GM12864 (cell line): ENCODE measurements around the gene LIF.

Experiments used
- DNase-seq: peaks from one replicate; pipeline ENCODE4 v3.0.0-alpha.2; 2011; ENCODE audit warnings: low read depth
- H3K4me3 ChIP-seq: 2 replicates; pipeline ENCODE4 v1.5.1; 2011; ENCODE audit warnings: mild to moderate bottlenecking, low read depth, low read length, control low read depth
- CTCF ChIP-seq: IDR thresholded peaks from 2 replicates; pipeline ENCODE4 v1.5.1; 2011; ENCODE audit warnings: low read depth, mild to moderate bottlenecking, moderate library complexity, low read length, control low read depth, inconsistent platforms; ENCODE audit errors: missing control alignments

Gene LIF

GRCh38 chr22:30244066-30244465 lies 2.5 kb downstream of the LIF start:
- no peak for TF ChIP-seq CTCF
- DNase-seq = no peak
- no peak overlapping the region for H3K4me3 ChIP-seq

GRCh38 chr22:30243661-30244060 lies 2.9 kb downstream of the LIF start:
- no peak overlapping the region for H3K4me3 ChIP-seq
- no peak for DNase-seq
- no peak for TF ChIP-seq CTCF

GRCh38 chr22:30241576-30242371 lies 4.8 kb downstream of the LIF start:
- TF ChIP-seq CTCF = no peak
- DNase-seq = no peak
- no peak overlapping the region for H3K4me3 ChIP-seq

- no peak for TF ChIP-seq CTCF
- no peak for DNase-seq
Observed at GRCh38 chr22:30240541-30241417, 5.8 kb downstream of the LIF start.

GRCh38 chr22:30239488-30240405 lies 6.8 kb downstream of the LIF start:
- DNase-seq = no peak
- H3K4me3 ChIP-seq = no peak overlapping the region
- no peak for TF ChIP-seq CTCF

More at GRCh38 chr22:30240541-30241417, 5.8 kb downstream of the LIF start:
- no peak overlapping the region for H3K4me3 ChIP-seq

- DNase-seq = no peak
- no peak for TF ChIP-seq CTCF
- H3K4me3 ChIP-seq = no peak overlapping the region
Observed at GRCh38 chr22:30238661-30239487, 7.7 kb downstream of the LIF start.
